Non-pigmented ciliary epithelial cell (primary cell): ENCODE data around the gene CCDC63.

ENCODE experiments used
- DNase-seq: peaks from one replicate; pipeline ENCODE4 v3.0.0-alpha.2; 2010; ENCODE audit warnings: low read depth

The CCDC63 gene

GRCh38 chr12:110846615-110847566 is at the start of gene CCDC63:
CCDC63 (plus strand) TSS chr12:110846987; CDS start chr12:110852955, 5,968 bp downstream.
- no peak for DNase-seq

GRCh38 chr12:110798461-110798860 is 48.3 kb upstream of the CCDC63 start:
- DNase-seq = no peak

GRCh38 chr12:110802489-110802888 is 44.3 kb upstream of the CCDC63 start:
- no peak for DNase-seq

GRCh38 chr12:110804406-110804805 is 42.4 kb upstream of the CCDC63 start:
- no peak for DNase-seq

GRCh38 chr12:110807640-110808039 is 39.1 kb upstream of the CCDC63 start:
- no peak for DNase-seq

- no peak for DNase-seq
Measured at GRCh38 chr12:110809149-110809548, 37.6 kb upstream of the CCDC63 start.

- DNase-seq = no peak
Measured at GRCh38 chr12:110811972-110812371, 34.8 kb upstream of the CCDC63 start.

GRCh38 chr12:110813285-110813684 is 33.5 kb upstream of the CCDC63 start:
- DNase-seq = no peak

GRCh38 chr12:110813756-110814155 is 33.0 kb upstream of the CCDC63 start:
- DNase-seq = no peak

- no peak for DNase-seq
Measured at GRCh38 chr12:110816248-110816647, 30.5 kb upstream of the CCDC63 start.

- DNase-seq = no peak
Measured at GRCh38 chr12:110816779-110817178, 30.0 kb upstream of the CCDC63 start.

- DNase-seq = no peak
Measured at GRCh38 chr12:110818511-110818910, 28.3 kb upstream of the CCDC63 start.

- no peak for DNase-seq
Measured at GRCh38 chr12:110819150-110819549, 27.6 kb upstream of the CCDC63 start.

- DNase-seq = no peak
Measured at GRCh38 chr12:110819646-110820045, 27.1 kb upstream of the CCDC63 start.

- no peak for DNase-seq
Measured at GRCh38 chr12:110821917-110822316, 24.9 kb upstream of the CCDC63 start.

- DNase-seq = no peak
Measured at GRCh38 chr12:110822821-110823415, 23.9 kb upstream of the CCDC63 start.

GRCh38 chr12:110824342-110824741 is 22.4 kb upstream of the CCDC63 start:
- no peak for DNase-seq

- DNase-seq = no peak
Measured at GRCh38 chr12:110825530-110825929, 21.3 kb upstream of the CCDC63 start.

- DNase-seq = peak; percentile 28
Measured at GRCh38 chr12:110826592-110827200, 20.1 kb upstream of the CCDC63 start.

- DNase-seq = no peak
Measured at GRCh38 chr12:110829308-110829707, 17.5 kb upstream of the CCDC63 start.

- DNase-seq = no peak
Measured at GRCh38 chr12:110836291-110836690, 10.5 kb upstream of the CCDC63 start.

- no peak for DNase-seq
Measured at GRCh38 chr12:110841007-110841406, 5.8 kb upstream of the CCDC63 start.

GRCh38 chr12:110844131-110844530 is 2.7 kb upstream of the CCDC63 start:
- DNase-seq = no peak
